NB4 (cell line): ENCODE results near the gene NUSAP1.
"Not testable (repeated sequence)": the region's sequence is repeated elsewhere in the genome, so short reads cannot be mapped to it uniquely, and the experiment has no call there.

ENCODE experiments used
- DNase-seq: peaks from one replicate; pipeline ENCODE4 v3.0.0; 2010; ENCODE audit warnings: low read depth
- H3K4me3 ChIP-seq: one replicate; pipeline ENCODE4 v1.5.1; 2011; ENCODE audit warnings: mild to moderate bottlenecking, low read depth, low read length, moderate library complexity
- CTCF ChIP-seq: IDR thresholded peaks from one replicate; pipeline ENCODE4 v1.5.1; 2012; ENCODE audit warnings: low read depth, low read length
- MAX ChIP-seq: IDR thresholded peaks from 2 replicates; pipeline ENCODE4 v1.6.1; 2011; ENCODE audit warnings: low read depth, low read length
- MYC ChIP-seq: IDR thresholded peaks from 2 replicates; pipeline ENCODE4 v1.6.1; 2011; ENCODE audit warnings: low read depth, low read length
- POLR2A ChIP-seq: IDR thresholded peaks from 2 replicates; pipeline ENCODE4 v1.6.1; 2011; ENCODE audit warnings: mild to moderate bottlenecking; ENCODE audit not compliant: insufficient read length; ENCODE audit errors: extremely low read depth

The NUSAP1 gene

GRCh38 chr15:41423979-41424659 lies 91.4 kb downstream of the NUSAP1 start:
- TF ChIP-seq POLR2A (no peak), MAX (no peak), CTCF (no peak), MYC (no peak)
- H3K4me3 ChIP-seq = no peak overlapping the region
- DNase-seq = no peak

GRCh38 chr15:41424809-41425208 lies 92.1 kb downstream of the NUSAP1 start:
- TF ChIP-seq MYC = no peak
- no peak for TF ChIP-seq POLR2A
- TF ChIP-seq MAX = no peak
- TF ChIP-seq CTCF = no peak
- DNase-seq = peak; percentile 18
- no peak overlapping the region for H3K4me3 ChIP-seq

GRCh38 chr15:41425907-41426306 lies 93.2 kb downstream of the NUSAP1 start:
- not testable (repeated sequence) for DNase-seq, H3K4me3 ChIP-seq

- TF ChIP-seq MYC (no peak), MAX (no peak), CTCF (no peak), POLR2A (no peak)
- DNase-seq = no peak
- no peak overlapping the region for H3K4me3 ChIP-seq
Observed at GRCh38 chr15:41429003-41429890, 96.6 kb downstream of the NUSAP1 start.
